ENCODE measurements around the gene TPO. TPM values are rescaled to one million over a fixed set of nuclear protein-coding genes. Genes with fewer than 3 reads are reported as not detected.
"Not testable (repeated sequence)": the region's sequence is repeated elsewhere in the genome, so short reads cannot be mapped to it uniquely, and the experiment has no call there.

Gene TPO
- total RNA-seq, 4 donors from 2014 or later: 7.2 to 32.6 (median 16.6) TPM

GRCh38 chr2:1486670-1487069 is 73.4 kb downstream of the TPO start:
- Histone ChIP-seq H3K4me3 (no peak overlapping the region), H3K27ac (no peak overlapping the region), H3K9me3 (no peaks in the 10 kb centered on the region), H3K27me3 (no peaks in the 10 kb centered on the region), H3K4me1 (no peaks in the 10 kb centered on the region), H3K36me3 (no peaks in the 10 kb centered on the region)
- DNase-seq (ENCODE audit: low spot score in 2 of 2): no peak
- 94 to 96% methylated on average over 11 of the region's 11 CpGs for WGBS, 2 donors
- TF ChIP-seq POLR2A (IDR thresholded peaks at IDR 0.05) (no peak), EP300 (IDR thresholded peaks at IDR 0.05) (no peak), CTCF (IDR thresholded peaks at IDR 0.05) (no peak)

GRCh38 chr2:1487758-1488157 is 74.5 kb downstream of the TPO start:
- 73 to 77% methylated on average over 9 of the region's 9 CpGs for WGBS, 2 donors
- DNase-seq (ENCODE audit: low spot score in 2 of 2): no peak
- Histone ChIP-seq H3K27me3 (no peaks in the 10 kb centered on the region), H3K4me1 (no peaks in the 10 kb centered on the region), H3K27ac (no peak overlapping the region), H3K36me3 (no peaks in the 10 kb centered on the region), H3K9me3 (no peaks in the 10 kb centered on the region), H3K4me3 (no peak overlapping the region)
- no peak for TF ChIP-seq EP300 (IDR thresholded peaks at IDR 0.05)
- no peak for TF ChIP-seq POLR2A (IDR thresholded peaks at IDR 0.05)
- TF ChIP-seq CTCF (IDR thresholded peaks at IDR 0.05): no peak

GRCh38 chr2:1488181-1488671 is 75.0 kb downstream of the TPO start:
- Histone ChIP-seq H3K4me1 (no peaks in the 10 kb centered on the region), H3K27me3 (no peaks in the 10 kb centered on the region), H3K27ac (no peak overlapping the region), H3K36me3 (no peaks in the 10 kb centered on the region), H3K9me3 (no peaks in the 10 kb centered on the region), H3K4me3 (no peak overlapping the region)
- WGBS, 2 donors: 51 to 55% methylated on average over 11 of the region's 11 CpGs
- DNase-seq (ENCODE audit: low spot score in 2 of 2): no peak
- TF ChIP-seq EP300 (IDR thresholded peaks at IDR 0.05) (no peak), POLR2A (IDR thresholded peaks at IDR 0.05) (no peak), CTCF (IDR thresholded peaks at IDR 0.05) (no peak)

- no peak overlapping the region for H3K27ac ChIP-seq
- H3K4me1 ChIP-seq: no peaks in the 10 kb centered on the region
- TF ChIP-seq POLR2A (IDR thresholded peaks at IDR 0.05): no peak
- no peak for TF ChIP-seq EP300 (IDR thresholded peaks at IDR 0.05)
- TF ChIP-seq CTCF (IDR thresholded peaks at IDR 0.05): no peak
- no peak overlapping the region for H3K4me3 ChIP-seq
- H3K36me3 ChIP-seq: no peaks in the 10 kb centered on the region
- 89 to 95% methylated on average over 6 of the region's 6 CpGs for WGBS, 2 donors
- H3K27me3 ChIP-seq: no peaks in the 10 kb centered on the region
- no peaks in the 10 kb centered on the region for H3K9me3 ChIP-seq
- no peak for DNase-seq (ENCODE audit: low spot score in 2 of 2)
Measured at GRCh38 chr2:1488851-1489250, 75.6 kb downstream of the TPO start.

GRCh38 chr2:1489486-1489885 is 76.2 kb downstream of the TPO start:
- H3K9me3 ChIP-seq: no peaks in the 10 kb centered on the region
- 93% methylated on average over 9 of the region's 9 CpGs for WGBS, 2 donors
- H3K27ac ChIP-seq: no peak overlapping the region
- TF ChIP-seq POLR2A (IDR thresholded peaks at IDR 0.05) (no peak), CTCF (IDR thresholded peaks at IDR 0.05) (no peak), EP300 (IDR thresholded peaks at IDR 0.05) (no peak)
- no peaks in the 10 kb centered on the region for H3K27me3 ChIP-seq
- no peaks in the 10 kb centered on the region for H3K36me3 ChIP-seq
- H3K4me3 ChIP-seq: no peak overlapping the region
- no peaks in the 10 kb centered on the region for H3K4me1 ChIP-seq
- no peak for DNase-seq (ENCODE audit: low spot score in 2 of 2)

GRCh38 chr2:1490381-1490780 is 77.1 kb downstream of the TPO start:
- not testable (repeated sequence) for H3K36me3 ChIP-seq; H3K9me3 ChIP-seq; H3K4me1 ChIP-seq; H3K4me3 ChIP-seq; H3K27ac ChIP-seq; DNase-seq (ENCODE audit: low spot score in 2 of 2); H3K27me3 ChIP-seq
- 95% methylated on average over 14 to 16 of the region's 16 CpGs for WGBS, 2 donors
